Liver (tissue), 9 donors: ENCODE results near the gene DLGAP4. TPM values are rescaled to one million over a fixed set of nuclear protein-coding genes. Genes with fewer than 3 reads are reported as not detected.

Source experiments
- DNase-seq: peaks from one replicate; pipeline ENCODE4 v3.0.0-alpha.2; 2017; ENCODE audit warnings: low spot score
- H3K27ac ChIP-seq, 2 donors: one replicate each; pipeline ENCODE4 v1.7.0; 2013; ENCODE audit warnings: inconsistent platforms in 2 of 2, low read length in 2 of 2, control low read depth in 1 of 2, low read depth in 1 of 2, mild to moderate bottlenecking in 1 of 2
- H3K27me3 ChIP-seq, 4 donors: one replicate each; pipeline versions ENCODE4 v1.6.1 to v1.7.0; 2013; ENCODE audit warnings: low read length in 3 of 4, inconsistent platforms in 1 of 4, mild to moderate bottlenecking in 1 of 4, moderate library complexity in 1 of 4; ENCODE audit not compliant: control insufficient read depth in 4 of 4, insufficient read depth in 4 of 4
- H3K36me3 ChIP-seq, 4 donors: one replicate each; pipeline versions ENCODE4 v1.6.1 to v1.7.0; 2013; ENCODE audit warnings: low read length in 3 of 4, mild to moderate bottlenecking in 3 of 4, low read depth in 1 of 4, moderate library complexity in 1 of 4; ENCODE audit not compliant: control insufficient read depth in 4 of 4, insufficient read depth in 3 of 4
- H3K4me1 ChIP-seq, 4 donors: one replicate each; pipeline versions ENCODE4 v1.6.1 to v1.7.0; 2013; ENCODE audit warnings: low read length in 3 of 4, mild to moderate bottlenecking in 3 of 4, moderate library complexity in 1 of 4; ENCODE audit not compliant: control insufficient read depth in 4 of 4, insufficient read depth in 4 of 4
- H3K4me3 ChIP-seq, 3 donors: one replicate each; pipeline versions ENCODE4 v1.6.1 to v1.7.0; 2013; ENCODE audit warnings: low read length in 3 of 3, control low read depth in 1 of 3, low read depth in 1 of 3, mild to moderate bottlenecking in 1 of 3
- H3K9ac ChIP-seq, 2 donors: one replicate each; pipeline ENCODE4 v1.7.0; 2013; ENCODE audit warnings: low read length in 2 of 2, mild to moderate bottlenecking in 2 of 2, moderate library complexity in 2 of 2, control low read depth in 1 of 2, low read depth in 1 of 2
- H3K9me3 ChIP-seq, 4 donors: one replicate each; pipeline versions ENCODE4 v1.6.1 to v1.7.0; 2013; ENCODE audit warnings: low read length in 3 of 4; ENCODE audit not compliant: control insufficient read depth in 4 of 4
- ATF3 ChIP-seq: IDR thresholded peaks from 2 replicates; pipeline ENCODE4 v1.6.1; 2016; ENCODE audit warnings: antibody characterized with exemption
- CTCF ChIP-seq: fragments of 150-350 bp; IDR thresholded peaks from 2 replicates; pipeline ENCODE4 v1.5.1; 2017; ENCODE audit warnings: improper control_type of control experiment, low read depth, low read length; ENCODE audit not compliant: missing input control
- EGR1 ChIP-seq, 2 donors: IDR thresholded peaks; 2 replicates each; pipeline ENCODE4 v1.6.1; 2016 to 2018; ENCODE audit warnings: antibody characterized with exemption in 2 of 2, low read depth in 2 of 2
- FOXA1 ChIP-seq: IDR thresholded peaks from 2 replicates; pipeline ENCODE4 v1.6.1; 2016; ENCODE audit warnings: antibody characterized with exemption
- FOXA2 ChIP-seq: IDR thresholded peaks from 2 replicates; pipeline ENCODE4 v1.6.1; 2016; ENCODE audit warnings: antibody characterized with exemption
- GABPA ChIP-seq, 2 donors: IDR thresholded peaks in 1 of 2; conservative IDR thresholded peaks in 1 of 2; 2 replicates each; pipeline ENCODE4 v1.6.1; 2016; ENCODE audit warnings: antibody characterized with exemption in 2 of 2, mild to moderate bottlenecking in 1 of 2, moderate library complexity in 1 of 2
- HNF4A ChIP-seq, 2 donors: conservative IDR thresholded peaks; 2 replicates each; pipeline ENCODE4 v1.6.1; 2016; ENCODE audit warnings: antibody characterized with exemption in 2 of 2, mild to moderate bottlenecking in 2 of 2
- HNF4G ChIP-seq: IDR thresholded peaks from 2 replicates; pipeline ENCODE4 v1.6.1; 2016; ENCODE audit warnings: antibody characterized with exemption
- JUND ChIP-seq, 2 donors: IDR thresholded peaks; 2 replicates each; pipeline ENCODE4 v1.6.1; 2016; ENCODE audit warnings: antibody characterized with exemption in 2 of 2
- MAX ChIP-seq: IDR thresholded peaks from 2 replicates; pipeline ENCODE4 v1.6.1; 2016; ENCODE audit warnings: antibody characterized with exemption
- NR2F2 ChIP-seq: IDR thresholded peaks from 2 replicates; pipeline ENCODE4 v1.6.1; 2016; ENCODE audit warnings: antibody characterized with exemption
- RAD21 ChIP-seq, 2 donors: IDR thresholded peaks; 2 replicates each; pipeline ENCODE4 v1.6.1; 2016; ENCODE audit warnings: antibody characterized with exemption in 2 of 2, mild to moderate bottlenecking in 2 of 2
- REST ChIP-seq: IDR thresholded peaks from 2 replicates; pipeline ENCODE4 v1.6.1; 2016; ENCODE audit warnings: antibody characterized with exemption, mild to moderate bottlenecking
- RXRA ChIP-seq, 2 donors: IDR thresholded peaks; 2 replicates each; pipeline ENCODE4 v1.6.1; 2017 to 2018; ENCODE audit warnings: antibody characterized with exemption in 2 of 2, mild to moderate bottlenecking in 1 of 2
- YY1 ChIP-seq: IDR thresholded peaks from 2 replicates; pipeline ENCODE4 v1.6.1; 2016; ENCODE audit warnings: antibody characterized with exemption, mild to moderate bottlenecking
- ZBTB33 ChIP-seq: IDR thresholded peaks from 2 replicates; pipeline ENCODE4 v1.6.1; 2016; ENCODE audit warnings: antibody characterized with exemption
- WGBS: extraction: QIAGEN DNeasy Blood & Tissue Kit; methylation state at CpG from one replicate; pipeline ENCODE4 v1.1.7; 2013; 5-methylcytosine and 5-hydroxymethylcytosine counted together
- polyA plus RNA-seq, 2 donors: library from polyadenylated mRNA; stranded (reverse) in 1 of 2; unstranded in 1 of 2; fragments of 200-250 nt in 1 of 2; fragments of >200 nt in 1 of 2; fragmentation: Nextera tagmentation in 1 of 2; extraction: Ambion mirVana in 1 of 2; gene quantifications; one replicate each; pipeline versions ENCODE4 v1.2.1 to v1.2.3, GENCODE V29; 2013 to 2015
- total RNA-seq, 2 donors: library from RNA; depleted of rRNA; stranded (reverse); fragments of >200 nt; gene quantifications; one replicate each; pipeline ENCODE4 v1.2.3, GENCODE V29; 2014
- donor health status: healthy.
- donor health status: healthy.
- donor health status: healthy.
- donor health status: healthy.
- donor health status: healthy.

The DLGAP4 gene
- total and polyA plus RNA-seq, 4 donors: 2.9 to 18.7 (median 11.2) TPM

- no peak overlapping the region for H3K27ac ChIP-seq
- DNase-seq: no peak
- WGBS: 95% methylated on average over 23 of the region's 23 CpGs
- peaks cover 0 to 2% (median 0%) of the 10 kb centered on the region in 4 donors for H3K27me3 ChIP-seq
- no peaks in the 10 kb centered on the region for H3K36me3 ChIP-seq
- no peak for TF ChIP-seq GABPA (IDR thresholded peaks at IDR 0.05 in 1 of 2, conservative IDR thresholded peaks at IDR 0.05 in 1 of 2)
- no peak for TF ChIP-seq EGR1 (IDR thresholded peaks at IDR 0.05; ENCODE audit: low read depth in 2 of 2)
- no peak for TF ChIP-seq JUND (IDR thresholded peaks at IDR 0.05)
- H3K9ac ChIP-seq: no peak overlapping the region
- H3K4me3 ChIP-seq: no peak overlapping the region
- H3K9me3 ChIP-seq: no peaks in the 10 kb centered on the region
- peaks cover 0 to 7% (median 2%) of the 10 kb centered on the region in 4 donors for H3K4me1 ChIP-seq
These were observed 126.0 kb downstream of the DLGAP4 start for GRCh38 chr20:36432096-36432495.

- no peak for DNase-seq
- 76% methylated on average over 2 of the region's 2 CpGs for WGBS
- peaks cover 0 to 2% (median 0%) of the 10 kb centered on the region in 4 donors for H3K27me3 ChIP-seq
- H3K4me3 ChIP-seq: no peak overlapping the region
- no peak overlapping the region for H3K9ac ChIP-seq
- no peak overlapping the region for H3K27ac ChIP-seq
- peaks cover 0 to 7% (median 2%) of the 10 kb centered on the region in 4 donors for H3K4me1 ChIP-seq
- no peaks in the 10 kb centered on the region for H3K9me3 ChIP-seq
- TF ChIP-seq JUND (IDR thresholded peaks at IDR 0.05) (no peak), HNF4A (conservative IDR thresholded peaks at IDR 0.05) (no peak), REST (no peak), MAX (no peak), FOXA1 (no peak), ZBTB33 (no peak), FOXA2 (no peak)
- no peaks in the 10 kb centered on the region for H3K36me3 ChIP-seq
These were observed 128.2 kb downstream of the DLGAP4 start for GRCh38 chr20:36434383-36434782.

GRCh38 chr20:36435124-36435523 lies 129.0 kb downstream of the DLGAP4 start:
- Histone ChIP-seq H3K9ac (no peak overlapping the region), H3K4me1 (peaks cover 0 to 7% (median 2%) of the 10 kb centered on the region in 4 donors), H3K27me3 (peaks cover 0 to 2% (median 0%) of the 10 kb centered on the region in 4 donors), H3K4me3 (no peak overlapping the region), H3K36me3 (no peaks in the 10 kb centered on the region), H3K27ac (no peak overlapping the region), H3K9me3 (no peaks in the 10 kb centered on the region)
- 92% methylated on average over 7 of the region's 7 CpGs for WGBS
- DNase-seq: no peak
- no peak for TF ChIP-seq REST
- no peak for TF ChIP-seq HNF4G
- no peak for TF ChIP-seq RAD21 (IDR thresholded peaks at IDR 0.05)
- TF ChIP-seq NR2F2: no peak
- TF ChIP-seq CTCF: no peak
- no peak for TF ChIP-seq MAX
- TF ChIP-seq ATF3: no peak
- TF ChIP-seq HNF4A (conservative IDR thresholded peaks at IDR 0.05): no peak
- no peak for TF ChIP-seq RXRA (IDR thresholded peaks at IDR 0.05)
- no peak for TF ChIP-seq YY1
- TF ChIP-seq GABPA (IDR thresholded peaks at IDR 0.05 in 1 of 2, conservative IDR thresholded peaks at IDR 0.05 in 1 of 2): no peak
